Trophoblast cell (in vitro differentiated cells and primary cell): ENCODE measurements around the gene ADGRB3.

ENCODE experiments used
- DNase-seq, 2 donors: peaks; one replicate each; pipeline ENCODE4 v3.0.0-alpha.2; 2016
- H2AFZ ChIP-seq: 2 replicates; pipeline ENCODE4 v1.6.1; 2013; ENCODE audit warnings: low read length, moderate library complexity, mild to moderate bottlenecking; ENCODE audit not compliant: insufficient read depth, poor library complexity
- H2AK5ac ChIP-seq: 2 replicates; pipeline ENCODE4 v1.6.1; 2013; ENCODE audit warnings: mild to moderate bottlenecking, low read length
- H2BK120ac ChIP-seq: 2 replicates; pipeline ENCODE4 v1.6.1; 2013; ENCODE audit warnings: low read length, mild to moderate bottlenecking, moderate library complexity; ENCODE audit not compliant: insufficient read depth, poor library complexity
- H2BK12ac ChIP-seq: 2 replicates; pipeline ENCODE4 v1.6.1; 2013; ENCODE audit warnings: mild to moderate bottlenecking, low read length, moderate library complexity
- H2BK5ac ChIP-seq: 2 replicates; pipeline ENCODE4 v1.6.1; 2013; ENCODE audit warnings: low read length, low read depth, moderate library complexity, mild to moderate bottlenecking; ENCODE audit not compliant: poor library complexity
- H3K14ac ChIP-seq: 2 replicates; pipeline ENCODE4 v1.6.1; 2013; ENCODE audit warnings: mild to moderate bottlenecking, low read length
- H3K18ac ChIP-seq: 2 replicates; pipeline ENCODE4 v1.6.1; 2013; ENCODE audit warnings: mild to moderate bottlenecking, low read length
- H3K23ac ChIP-seq: 2 replicates; pipeline ENCODE4 v1.6.1; 2013; ENCODE audit warnings: low read length
- H3K27ac ChIP-seq: 2 replicates; pipeline ENCODE4 v1.5.1; 2013; ENCODE audit warnings: low read depth, mild to moderate bottlenecking, inconsistent platforms, low read length, moderate library complexity
- H3K27me3 ChIP-seq: 2 replicates; pipeline ENCODE4 v1.6.1; 2013; ENCODE audit warnings: inconsistent platforms, mild to moderate bottlenecking, low read length, moderate library complexity; ENCODE audit not compliant: insufficient read depth
- H3K36me3 ChIP-seq, 2 experiments: 1 replicate in 1 of 2; 2 replicates in 1 of 2; pipeline ENCODE4 v1.6.1; 2013; ENCODE audit warnings: low read length in 2 of 2, mild to moderate bottlenecking in 2 of 2, moderate library complexity in 1 of 2; ENCODE audit not compliant: insufficient read depth in 2 of 2, control insufficient read depth in 1 of 2
- H3K4ac ChIP-seq: 2 replicates; pipeline ENCODE4 v1.6.1; 2013; ENCODE audit warnings: low read depth, mild to moderate bottlenecking, low read length, moderate library complexity
- H3K4me1 ChIP-seq, 2 experiments: 1 replicate in 1 of 2; 2 replicates in 1 of 2; pipeline ENCODE4 v1.6.1; 2013; ENCODE audit warnings: low read length in 2 of 2, mild to moderate bottlenecking in 2 of 2, moderate library complexity in 1 of 2; ENCODE audit not compliant: insufficient read depth in 2 of 2, control insufficient read depth in 1 of 2
- H3K4me2 ChIP-seq: 2 replicates; pipeline ENCODE4 v1.6.1; 2013; ENCODE audit warnings: inconsistent platforms, mild to moderate bottlenecking, low read length, moderate library complexity
- H3K4me3 ChIP-seq: 2 replicates; pipeline ENCODE4 v1.5.1; 2013; ENCODE audit warnings: mild to moderate bottlenecking, low read depth, low read length, inconsistent platforms
- H3K79me1 ChIP-seq: one replicate; pipeline ENCODE4 v1.6.1; 2013; ENCODE audit warnings: low read length
- H3K79me2 ChIP-seq: 2 replicates; pipeline ENCODE4 v1.6.1; 2013; ENCODE audit warnings: low read length, mild to moderate bottlenecking; ENCODE audit not compliant: control insufficient read depth, insufficient read depth, poor library complexity
- H3K9ac ChIP-seq: 2 replicates; pipeline ENCODE4 v1.6.1; 2013; ENCODE audit warnings: mild to moderate bottlenecking, low read length
- H3K9me3 ChIP-seq: 2 replicates; pipeline ENCODE4 v1.6.1; 2013; ENCODE audit warnings: low read depth, mild to moderate bottlenecking, control low read depth, inconsistent platforms, low read length; ENCODE audit not compliant: insufficient read depth
- H4K12ac ChIP-seq: 2 replicates; pipeline ENCODE4 v1.6.1; 2013; ENCODE audit warnings: low read depth, mild to moderate bottlenecking, low read length, moderate library complexity
- H4K8ac ChIP-seq: 2 replicates; pipeline ENCODE4 v1.6.1; 2013; ENCODE audit warnings: low read depth, mild to moderate bottlenecking, low read length, moderate library complexity
- H4K91ac ChIP-seq: one replicate; pipeline ENCODE4 v1.6.1; 2013; ENCODE audit warnings: low read depth, mild to moderate bottlenecking, low read length, moderate library complexity
- WGBS: extraction: QIAGEN DNeasy Blood & Tissue Kit; methylation state at CpG from one replicate; pipeline ENCODE4 v1.1.7; 2013; ENCODE audit warnings: missing lambda C conversion rate; ENCODE audit not compliant: insufficient read length, insufficient coverage; ENCODE audit errors: extremely low coverage; 5-methylcytosine and 5-hydroxymethylcytosine counted together

The ADGRB3 gene

GRCh38 chr6:69416776-69417175 is 781.7 kb downstream of the ADGRB3 start:
- Histone ChIP-seq H2BK5ac (no peak overlapping the region), H3K23ac (no peak overlapping the region), H2AFZ (no peak overlapping the region), H2AK5ac (no peak overlapping the region), H3K27ac (no peak overlapping the region), H3K4me1 (no peaks in the 10 kb centered on the region), H2BK12ac (no peak overlapping the region), H3K27me3 (no peaks in the 10 kb centered on the region), H3K4me2 (no peak overlapping the region), H3K36me3 (no peaks in the 10 kb centered on the region), H3K9me3 (no peaks in the 10 kb centered on the region), H4K12ac (no peak overlapping the region), H2BK120ac (no peak overlapping the region), H3K4ac (no peak overlapping the region), H3K18ac (no peak overlapping the region), H3K79me2 (no peaks in the 10 kb centered on the region), H4K8ac (no peak overlapping the region), H3K4me3 (no peak overlapping the region), H3K9ac (no peak overlapping the region), H3K79me1 (no peaks in the 10 kb centered on the region), H4K91ac (no peak overlapping the region), H3K14ac (no peak overlapping the region)
- DNase-seq = no peak
- no CpG with 5 or more reads among the region's 2 CpGs for WGBS

- no peak overlapping the region for H2BK5ac ChIP-seq
Measured at GRCh38 chr6:69421269-69421668, 786.2 kb downstream of the ADGRB3 start.

GRCh38 chr6:69422020-69422419 is 786.9 kb downstream of the ADGRB3 start:
- Histone ChIP-seq H4K91ac (no peak overlapping the region), H3K4me3 (no peak overlapping the region), H3K23ac (no peak overlapping the region), H4K8ac (no peak overlapping the region), H3K79me1 (no peaks in the 10 kb centered on the region), H3K27me3 (no peaks in the 10 kb centered on the region), H3K18ac (no peak overlapping the region), H2BK5ac (no peak overlapping the region), H2BK120ac (no peak overlapping the region), H2AFZ (no peak overlapping the region), H3K14ac (no peak overlapping the region), H2BK12ac (no peak overlapping the region), H3K27ac (no peak overlapping the region), H2AK5ac (no peak overlapping the region), H4K12ac (no peak overlapping the region), H3K4ac (no peak overlapping the region), H3K79me2 (no peaks in the 10 kb centered on the region), H3K36me3 (no peaks in the 10 kb centered on the region), H3K4me1 (no peaks in the 10 kb centered on the region), H3K9me3 (no peaks in the 10 kb centered on the region), H3K9ac (no peak overlapping the region), H3K4me2 (no peak overlapping the region)
- no CpG with 5 or more reads among the region's 1 CpG for WGBS
- DNase-seq = no peak

More at GRCh38 chr6:69421269-69421668, 786.2 kb downstream of the ADGRB3 start:
- Histone ChIP-seq H3K4me1 (no peaks in the 10 kb centered on the region), H3K23ac (no peak overlapping the region), H3K4ac (no peak overlapping the region), H2AK5ac (no peak overlapping the region), H3K4me2 (no peak overlapping the region), H3K36me3 (no peaks in the 10 kb centered on the region), H3K4me3 (no peak overlapping the region), H3K9ac (no peak overlapping the region), H2AFZ (no peak overlapping the region), H3K9me3 (no peaks in the 10 kb centered on the region), H2BK120ac (no peak overlapping the region), H3K14ac (no peak overlapping the region), H2BK12ac (no peak overlapping the region), H4K12ac (no peak overlapping the region), H4K8ac (no peak overlapping the region), H3K79me1 (no peaks in the 10 kb centered on the region), H3K18ac (no peak overlapping the region), H3K79me2 (no peaks in the 10 kb centered on the region), H3K27ac (no peak overlapping the region), H3K27me3 (no peaks in the 10 kb centered on the region), H4K91ac (no peak overlapping the region)
- no peak for DNase-seq

- Histone ChIP-seq H2BK5ac (no peak overlapping the region), H3K4me1 (no peaks in the 10 kb centered on the region), H3K18ac (no peak overlapping the region), H3K4me2 (no peak overlapping the region), H3K36me3 (no peaks in the 10 kb centered on the region), H2BK120ac (no peak overlapping the region), H2BK12ac (no peak overlapping the region), H3K79me2 (no peaks in the 10 kb centered on the region), H3K9ac (no peak overlapping the region), H2AFZ (no peak overlapping the region), H3K14ac (no peak overlapping the region), H3K4me3 (no peak overlapping the region), H2AK5ac (no peak overlapping the region), H3K9me3 (no peaks in the 10 kb centered on the region), H4K12ac (no peak overlapping the region), H3K79me1 (no peaks in the 10 kb centered on the region), H3K27me3 (no peaks in the 10 kb centered on the region), H3K23ac (no peak overlapping the region), H4K91ac (no peak overlapping the region), H4K8ac (no peak overlapping the region), H3K27ac (no peak overlapping the region), H3K4ac (no peak overlapping the region)
- DNase-seq = no peak
- WGBS = no CpG with 5 or more reads among the region's 3 CpGs
Measured at GRCh38 chr6:69422475-69422874, 787.4 kb downstream of the ADGRB3 start.
